HG03135 (cell line): ENCODE measurements around the gene BPGM.

Source experiments
- ATAC-seq: cut with Tn5 transposase; IDR thresholded peaks from one replicate; pipeline ENCODE4 v1.9.1; 2021; ENCODE audit warnings: mild to moderate bottlenecking, moderate library complexity; ENCODE audit not compliant: unreplicated experiment

The BPGM gene

DNA sequence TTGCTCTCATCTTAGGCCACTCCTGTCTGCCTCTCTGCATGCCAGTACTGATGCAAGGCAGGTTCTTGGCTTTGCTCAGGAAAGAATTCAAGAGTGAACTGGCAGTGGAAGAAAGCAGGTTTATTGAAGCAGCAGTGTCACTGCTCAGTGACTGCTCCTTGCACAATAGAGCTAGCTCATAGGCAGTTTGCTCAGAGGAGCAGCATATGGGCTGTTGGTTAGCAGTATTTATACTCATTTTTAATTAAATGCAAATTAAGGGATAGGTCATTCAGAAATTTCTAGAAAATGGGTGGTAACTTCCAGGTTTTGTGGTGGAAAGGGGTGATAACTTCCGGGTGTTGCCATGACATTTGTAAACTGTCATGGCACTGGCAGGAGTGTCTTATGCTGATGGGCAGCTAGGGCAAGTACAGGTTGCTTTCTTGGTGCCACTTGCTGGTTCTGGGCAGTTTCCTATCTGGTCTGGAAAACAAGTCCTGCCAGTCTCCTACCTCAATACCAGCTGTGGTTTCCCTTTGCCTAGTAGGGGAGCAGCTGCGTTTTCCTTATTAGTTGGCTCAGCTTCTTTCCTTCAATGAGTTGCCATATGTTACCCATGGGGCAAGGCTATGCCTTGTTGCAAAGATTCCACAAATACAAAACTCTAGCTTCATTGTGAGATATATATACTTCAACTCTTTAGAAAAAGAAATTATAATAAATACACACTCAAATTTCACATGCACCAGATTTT, 68.0 kb downstream of the BPGM start:
- no peak for ATAC-seq

DNA sequence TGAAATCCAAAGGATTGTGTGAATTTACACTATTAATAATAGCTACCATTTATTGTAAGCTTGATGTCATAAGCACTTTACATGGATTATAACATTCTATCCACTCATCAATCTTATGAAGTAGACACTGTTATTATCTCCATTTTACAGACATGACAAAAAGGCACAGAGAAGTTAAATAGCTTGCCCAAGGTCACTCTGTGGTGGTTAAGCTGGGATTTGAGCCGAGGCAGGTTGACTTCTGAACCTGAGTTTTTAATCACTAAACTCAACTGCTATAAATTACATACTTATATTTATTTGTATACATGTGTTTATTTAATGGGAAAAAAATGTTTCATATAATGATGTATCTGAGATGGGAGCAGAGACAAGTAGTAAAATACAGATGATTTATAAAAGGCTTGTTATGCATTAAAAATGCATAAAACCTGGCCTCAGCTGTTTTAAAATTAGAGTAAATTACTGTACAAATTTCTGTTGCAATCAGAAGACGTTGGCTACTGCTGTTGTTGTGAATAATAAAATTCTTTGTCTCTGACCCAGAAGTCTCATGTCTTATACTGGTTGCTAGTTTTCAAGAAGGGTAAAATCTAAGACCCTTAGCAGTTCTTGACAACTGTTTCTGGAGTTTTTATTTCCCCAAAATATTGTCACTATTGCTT, 71.7 kb downstream of the BPGM start:
- no peak for ATAC-seq

DNA sequence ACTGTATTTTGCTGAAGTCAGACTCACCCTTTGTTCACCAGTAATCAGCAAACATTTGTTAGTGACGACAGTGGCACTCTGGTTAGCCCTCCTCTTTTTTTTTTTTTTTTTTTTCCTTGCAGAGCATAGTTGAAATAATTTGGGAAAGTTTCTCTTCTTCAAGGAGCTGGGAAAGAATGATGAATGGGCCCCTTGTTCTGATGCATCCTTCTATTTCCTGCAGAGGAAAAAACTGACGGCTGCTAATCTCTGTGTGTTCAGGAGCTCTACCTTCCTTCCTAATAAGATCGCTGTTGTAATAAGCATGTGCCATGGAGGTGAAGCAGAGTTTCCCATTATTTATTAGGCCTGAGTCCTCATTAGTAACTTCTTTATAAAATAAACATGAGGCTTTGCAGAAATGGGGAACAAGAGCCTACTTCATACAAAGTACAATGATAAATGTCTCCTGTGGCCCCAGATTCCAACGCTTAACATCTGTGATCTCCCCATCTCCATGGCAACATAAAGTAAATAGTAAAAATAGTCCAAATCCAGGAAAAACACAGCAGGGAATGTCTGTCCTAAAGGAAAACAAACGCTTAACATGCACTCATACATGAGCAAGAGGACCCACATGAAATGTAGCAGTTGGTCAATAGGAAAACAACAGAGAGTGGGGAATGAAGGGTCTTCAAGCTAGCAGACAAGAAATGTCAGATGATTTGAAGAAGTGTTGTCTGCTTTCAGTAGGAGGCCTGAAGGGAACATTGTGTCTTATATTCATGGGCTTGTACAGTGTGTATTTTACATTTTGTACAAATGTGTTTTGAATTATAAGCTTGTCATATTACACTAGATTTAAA, 73.7 kb downstream of the BPGM start:
- no peak for ATAC-seq

DNA sequence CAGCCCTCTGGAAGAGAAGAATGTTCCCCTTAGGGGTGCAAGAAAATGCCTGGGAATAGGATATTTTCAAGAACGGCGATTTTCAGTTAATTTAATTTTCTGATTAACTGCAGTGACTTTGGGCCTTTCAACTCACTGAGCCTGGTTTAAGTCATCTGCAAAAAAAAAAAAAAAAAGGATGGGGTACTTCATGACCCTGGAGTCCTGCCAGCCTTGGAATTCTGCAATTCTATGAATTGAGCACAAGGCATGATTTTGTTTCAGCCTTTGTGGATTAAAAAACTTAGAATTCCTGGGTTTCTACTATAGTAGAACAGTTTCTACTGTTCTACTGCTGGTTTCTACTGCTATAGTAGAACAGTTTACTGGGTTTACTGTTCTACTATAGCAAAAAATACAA, 74.5 kb downstream of the BPGM start:
- no peak for ATAC-seq

DNA sequence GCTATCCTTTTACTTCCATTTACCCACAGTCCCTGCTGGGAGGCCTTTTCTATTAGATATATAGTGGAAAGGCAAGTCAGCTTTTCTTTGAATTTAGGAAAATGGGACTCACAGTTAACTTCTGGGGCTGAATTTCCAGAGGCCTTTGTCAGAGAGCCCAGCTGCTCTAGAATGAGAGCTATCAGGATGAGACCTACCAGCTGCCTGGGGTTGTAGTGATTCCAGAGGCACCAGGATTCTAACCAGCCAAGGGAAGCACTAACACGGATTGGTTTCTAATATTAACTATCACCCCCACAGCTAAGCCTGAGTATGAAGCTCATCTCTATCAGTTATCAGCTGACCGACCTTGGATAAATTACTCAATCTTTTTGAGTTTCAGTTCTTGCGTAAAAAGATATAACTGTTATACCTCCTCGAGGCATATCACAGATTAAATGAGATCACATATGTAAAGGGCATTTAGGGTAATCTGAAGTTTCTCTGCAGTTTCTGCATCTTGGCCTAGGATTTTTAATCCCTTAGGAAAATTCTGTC, 76.2 kb downstream of the BPGM start:
- no peak for ATAC-seq

- ATAC-seq, result no peak
Measured at GRCh38 chr7:134723892-134724291, 77.2 kb downstream of the BPGM start.

- ATAC-seq, result no peak
Measured at GRCh38 chr7:134724606-134725005, 78.0 kb downstream of the BPGM start.

DNA sequence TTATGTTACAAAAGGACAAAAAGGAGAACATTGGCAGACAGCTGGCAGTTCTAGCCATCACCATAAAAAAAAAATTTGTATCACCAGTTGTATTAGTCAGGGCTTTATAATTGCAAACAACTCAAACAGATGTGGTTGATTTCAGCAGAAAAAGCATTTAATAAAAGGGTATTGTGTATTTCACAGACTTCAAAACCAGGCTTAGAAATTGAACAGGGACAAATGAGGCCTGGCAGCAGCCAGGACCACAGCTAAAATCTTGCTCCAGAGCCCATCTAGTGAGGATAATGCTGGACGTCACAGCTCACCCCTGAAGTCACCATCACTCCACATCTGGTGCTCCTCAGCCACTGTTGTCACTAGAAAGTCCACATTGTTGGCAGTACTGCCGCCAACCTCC, 79.9 kb downstream of the BPGM start:
- no peak for ATAC-seq

DNA sequence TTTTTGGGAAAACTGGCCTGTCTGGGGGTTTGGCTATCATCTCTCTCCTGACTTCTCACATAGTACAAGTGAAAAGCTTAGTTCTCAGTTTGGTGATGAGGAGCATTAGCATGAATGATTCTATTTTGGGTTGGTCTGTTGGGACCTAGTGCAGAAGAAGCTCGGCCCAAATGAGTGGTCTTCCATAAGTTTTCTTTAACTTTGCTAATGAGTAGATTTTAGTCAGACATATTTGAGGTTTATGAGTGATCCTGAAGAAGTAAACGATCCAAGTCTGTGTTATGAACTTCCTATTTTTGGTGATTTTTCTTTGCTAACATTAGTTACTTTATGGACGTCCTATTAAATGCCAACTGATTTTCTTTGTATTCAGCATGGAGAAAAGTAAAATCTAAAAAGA, 81.1 kb downstream of the BPGM start:
- ATAC-seq, result no peak
